Neural progenitor cell (in vitro differentiated cells): ENCODE measurements around the gene RBMX2. TPM values are rescaled to one million over a fixed set of nuclear protein-coding genes. Genes with fewer than 3 reads are reported as not detected.

Experiments
- DNase-seq: peaks from one replicate; pipeline ENCODE4 v3.0.0-alpha.2; 2016; ENCODE audit warnings: low spot score
- H2AFZ ChIP-seq: fragments of 200-600 bp; sonication (generic); replicated peaks from 2 replicates; pipeline ENCODE4 v1.6.1; 2016; ENCODE audit warnings: antibody characterized with exemption
- H3F3A ChIP-seq: fragments of 200-600 bp; sonication (generic); 2 replicates; pipeline ENCODE4 v1.6.1; 2016; ENCODE audit warnings: antibody characterized with exemption, low read depth
- H3K27ac ChIP-seq: fragments of 200-600 bp; sonication (generic); 2 replicates; pipeline ENCODE4 v1.5.1; 2016; ENCODE audit warnings: mild to moderate bottlenecking
- H3K27me3 ChIP-seq: fragments of 200-600 bp; sonication (generic); 2 replicates; pipeline ENCODE4 v1.6.1; 2016; ENCODE audit warnings: mild to moderate bottlenecking, moderate library complexity
- H3K36me3 ChIP-seq: fragments of 200-600 bp; sonication (generic); 2 replicates; pipeline ENCODE4 v1.5.1; 2016
- H3K4me1 ChIP-seq: fragments of 200-600 bp; sonication (generic); 2 replicates; pipeline ENCODE4 v1.6.1; 2016; ENCODE audit warnings: mixed run types
- H3K4me2 ChIP-seq: fragments of 200-600 bp; sonication (generic); 2 replicates; pipeline ENCODE4 v1.6.1; 2016
- H3K4me3 ChIP-seq: fragments of 200-600 bp; sonication (generic); 2 replicates; pipeline ENCODE4 v1.5.1; 2016
- H3K79me2 ChIP-seq: fragments of 200-600 bp; sonication (generic); 2 replicates; pipeline ENCODE4 v1.6.1; 2016; ENCODE audit warnings: low read depth
- H3K9ac ChIP-seq: fragments of 200-600 bp; sonication (generic); 2 replicates; pipeline ENCODE4 v1.6.1; 2016
- H3K9me3 ChIP-seq: fragments of 200-600 bp; sonication (generic); 2 replicates; pipeline ENCODE4 v1.5.1; 2016; ENCODE audit warnings: low read depth
- H4K20me1 ChIP-seq: fragments of 200-600 bp; sonication (generic); 2 replicates; pipeline ENCODE4 v1.6.1; 2016; ENCODE audit warnings: low read depth
- H3K27ac Mint-ChIP-seq: 3 replicates; pipeline ENCODE4 v1.8.0; 2021; ENCODE audit warnings: mixed read lengths
- H3K27me3 Mint-ChIP-seq: 2 replicates; pipeline ENCODE4 v1.8.0; 2022; ENCODE audit warnings: low read depth, mild to moderate bottlenecking, inconsistent platforms, moderate library complexity, mixed read lengths; ENCODE audit not compliant: insufficient read depth
- H3K36me3 Mint-ChIP-seq: 3 replicates; pipeline ENCODE4 v1.8.0; 2021; ENCODE audit warnings: mixed read lengths
- H3K4me1 Mint-ChIP-seq: 3 replicates; pipeline ENCODE4 v1.8.0; 2021; ENCODE audit warnings: mixed read lengths
- H3K4me3 Mint-ChIP-seq: 3 replicates; pipeline ENCODE4 v1.8.0; 2021; ENCODE audit warnings: mild to moderate bottlenecking, moderate library complexity, mixed read lengths
- H3K9me3 Mint-ChIP-seq: 3 replicates; pipeline ENCODE4 v1.8.0; 2020; ENCODE audit warnings: mixed read lengths
- EZH2 ChIP-seq: fragments of 200-600 bp; sonication (generic); IDR thresholded peaks from 2 replicates; pipeline ENCODE4 v1.6.1; 2017; ENCODE audit warnings: antibody characterized with exemption, mild to moderate bottlenecking, moderate library complexity
- EZH2phosphoT487 ChIP-seq: fragments of 200-600 bp; sonication (generic); IDR thresholded peaks from 2 replicates; pipeline ENCODE4 v1.6.1; 2017; ENCODE audit warnings: antibody characterized with exemption
- total RNA-seq: library from RNA; depleted of rRNA; stranded (reverse); fragments of >200 nt; gene quantifications from 2 replicates; pipeline ENCODE4 v1.2.3, GENCODE V29; 2015; ENCODE audit warnings: low replicate concordance
- TF ChIP-seq, protein P1 (sequence below): fragments of 200-600 bp; sonication (generic); IDR thresholded peaks from 2 replicates; pipeline ENCODE4 v1.5.1; 2017; ENCODE audit warnings: antibody characterized with exemption, mild to moderate bottlenecking

The RBMX2 gene
- total RNA-seq, 1 donor from 2014 or later, result 35.4 TPM

DNA sequence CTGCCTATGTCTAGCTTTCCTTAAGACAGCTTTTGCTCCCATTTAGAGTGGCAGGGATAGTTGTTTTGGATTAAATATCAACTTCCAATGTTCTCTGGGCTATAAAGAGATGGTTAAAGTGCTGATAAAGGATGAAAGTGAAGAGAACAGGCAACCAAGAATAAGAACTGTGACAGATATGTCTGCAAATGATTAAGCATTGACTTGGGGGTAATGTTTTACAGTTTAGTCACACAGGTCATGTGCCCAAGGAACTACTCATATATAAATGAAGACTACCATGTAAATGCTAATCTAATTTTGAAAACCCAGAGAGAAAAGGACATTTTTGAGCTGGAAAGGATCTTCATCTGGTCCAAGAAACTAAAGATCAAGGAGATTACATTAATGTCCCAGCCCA, 42.1 kb downstream of the RBMX2 start:
- no peaks in the 10 kb centered on the region for H3K36me3 ChIP-seq
- no peak overlapping the region for H3K4me3 ChIP-seq
- no peak overlapping the region for H3K9ac ChIP-seq
- Mint-ChIP-seq H3K36me3 (no peaks in the 10 kb centered on the region), H3K27me3 (no peaks in the 10 kb centered on the region), H3K4me3 (no peak overlapping the region), H3K27ac (no peak overlapping the region), H3K4me1 (no peaks in the 10 kb centered on the region), H3K9me3 (peaks cover 11% of the 10 kb centered on the region)
- no peak for DNase-seq
- H3F3A ChIP-seq, result no peaks in the 10 kb centered on the region
- no peaks in the 10 kb centered on the region for H3K9me3 ChIP-seq
- H3K4me2 ChIP-seq, result no peak overlapping the region
- no peaks in the 10 kb centered on the region for H3K79me2 ChIP-seq
- H3K27ac ChIP-seq, result no peak overlapping the region
- H3K27me3 ChIP-seq, result no peaks in the 10 kb centered on the region
- H3K4me1 ChIP-seq, result no peaks in the 10 kb centered on the region
- H4K20me1 ChIP-seq, result no peaks in the 10 kb centered on the region
- TF ChIP-seq EZH2phosphoT487 (no peak), EZH2 (no peak)
- TF ChIP-seq, protein P1, sequence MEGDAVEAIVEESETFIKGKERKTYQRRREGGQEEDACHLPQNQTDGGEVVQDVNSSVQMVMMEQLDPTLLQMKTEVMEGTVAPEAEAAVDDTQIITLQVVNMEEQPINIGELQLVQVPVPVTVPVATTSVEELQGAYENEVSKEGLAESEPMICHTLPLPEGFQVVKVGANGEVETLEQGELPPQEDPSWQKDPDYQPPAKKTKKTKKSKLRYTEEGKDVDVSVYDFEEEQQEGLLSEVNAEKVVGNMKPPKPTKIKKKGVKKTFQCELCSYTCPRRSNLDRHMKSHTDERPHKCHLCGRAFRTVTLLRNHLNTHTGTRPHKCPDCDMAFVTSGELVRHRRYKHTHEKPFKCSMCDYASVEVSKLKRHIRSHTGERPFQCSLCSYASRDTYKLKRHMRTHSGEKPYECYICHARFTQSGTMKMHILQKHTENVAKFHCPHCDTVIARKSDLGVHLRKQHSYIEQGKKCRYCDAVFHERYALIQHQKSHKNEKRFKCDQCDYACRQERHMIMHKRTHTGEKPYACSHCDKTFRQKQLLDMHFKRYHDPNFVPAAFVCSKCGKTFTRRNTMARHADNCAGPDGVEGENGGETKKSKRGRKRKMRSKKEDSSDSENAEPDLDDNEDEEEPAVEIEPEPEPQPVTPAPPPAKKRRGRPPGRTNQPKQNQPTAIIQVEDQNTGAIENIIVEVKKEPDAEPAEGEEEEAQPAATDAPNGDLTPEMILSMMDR, result no peak
- no peak overlapping the region for H2AFZ ChIP-seq

DNA sequence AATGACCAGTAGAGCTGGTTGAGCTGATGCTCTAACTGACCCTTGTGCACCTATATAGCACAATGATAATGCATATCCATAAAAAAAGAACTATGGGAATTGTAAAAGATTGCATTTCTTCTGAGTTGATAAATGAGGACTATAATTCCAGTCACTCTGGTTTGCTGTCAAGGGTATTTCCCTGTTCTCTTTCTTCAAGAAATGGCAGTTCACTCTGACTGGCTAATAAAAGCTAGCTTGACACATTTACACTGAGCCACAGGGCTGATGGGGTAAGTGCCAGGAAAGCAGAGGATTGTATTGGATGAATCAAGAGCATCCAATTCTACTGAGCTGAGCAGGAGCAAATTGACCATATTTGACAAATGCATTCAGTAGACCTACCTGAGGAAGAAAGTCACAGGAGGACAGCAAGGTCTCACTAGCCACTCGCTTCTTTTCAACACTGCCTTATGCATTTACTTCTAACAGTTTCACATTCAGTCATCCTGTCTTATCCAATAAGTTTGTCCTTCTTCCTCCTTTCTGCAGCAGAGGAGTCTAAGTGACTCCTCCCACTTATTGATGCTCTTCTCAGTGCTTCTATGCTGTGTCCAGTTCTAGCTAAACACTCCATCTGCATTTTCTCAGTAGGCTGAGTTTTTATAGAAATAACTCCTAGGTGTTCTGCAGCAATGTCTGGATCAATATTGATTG, 43.0 kb downstream of the RBMX2 start:
- no peak overlapping the region for H3K27ac Mint-ChIP-seq
- no peaks in the 10 kb centered on the region for H3K4me1 ChIP-seq
- TF ChIP-seq EZH2phosphoT487, result no peak
- no peak for TF ChIP-seq EZH2
- TF ChIP-seq, protein P1, result no peak
- DNase-seq, result no peak
- H3K9ac ChIP-seq, result no peak overlapping the region
- no peaks in the 10 kb centered on the region for H3K27me3 Mint-ChIP-seq
- H4K20me1 ChIP-seq, result no peaks in the 10 kb centered on the region
- H3K9me3 ChIP-seq, result no peaks in the 10 kb centered on the region
- H3K36me3 ChIP-seq, result no peaks in the 10 kb centered on the region
- H2AFZ ChIP-seq, result no peak overlapping the region
- no peaks in the 10 kb centered on the region for H3K4me1 Mint-ChIP-seq
- H3K79me2 ChIP-seq, result no peaks in the 10 kb centered on the region
- H3K4me2 ChIP-seq, result no peak overlapping the region
- H3K9me3 Mint-ChIP-seq, result peaks cover 3% of the 10 kb centered on the region
- no peaks in the 10 kb centered on the region for H3K36me3 Mint-ChIP-seq
- H3K4me3 ChIP-seq, result no peak overlapping the region
- H3K27me3 ChIP-seq, result no peaks in the 10 kb centered on the region
- no peak overlapping the region for H3K4me3 Mint-ChIP-seq
- no peaks in the 10 kb centered on the region for H3F3A ChIP-seq
- H3K27ac ChIP-seq, result no peak overlapping the region

DNA sequence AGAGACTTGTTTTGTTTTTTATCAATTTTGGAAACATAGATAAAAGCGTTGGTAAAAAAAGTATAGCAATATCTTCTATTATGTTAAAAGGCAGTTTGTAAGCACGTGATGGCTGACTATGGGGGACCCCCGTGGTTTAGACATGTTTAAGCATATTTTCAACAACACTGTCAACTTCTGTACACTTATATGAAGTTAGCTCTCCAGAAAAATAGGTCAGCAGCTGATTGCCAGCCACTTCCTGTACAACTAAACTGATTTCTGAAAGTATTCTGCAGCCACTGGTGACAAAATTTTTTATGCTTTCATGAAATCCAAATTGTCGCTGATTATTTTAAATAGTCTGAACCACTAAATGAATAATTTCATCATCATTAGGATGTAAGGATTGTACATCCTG, 45.2 kb downstream of the RBMX2 start:
- Histone ChIP-seq H3K9ac (no peak overlapping the region), H2AFZ (no peak overlapping the region), H3F3A (no peaks in the 10 kb centered on the region), H3K79me2 (no peaks in the 10 kb centered on the region), H3K27ac (no peak overlapping the region), H3K9me3 (no peaks in the 10 kb centered on the region), H3K27me3 (no peaks in the 10 kb centered on the region), H3K4me3 (no peak overlapping the region), H3K4me1 (no peaks in the 10 kb centered on the region), H3K36me3 (no peaks in the 10 kb centered on the region), H3K4me2 (no peak overlapping the region), H4K20me1 (no peaks in the 10 kb centered on the region)
- peaks cover 3% of the 10 kb centered on the region for H3K9me3 Mint-ChIP-seq
- H3K4me1 Mint-ChIP-seq, result no peaks in the 10 kb centered on the region
- no peak for DNase-seq
- TF ChIP-seq EZH2phosphoT487 (no peak), EZH2 (no peak)
- TF ChIP-seq, protein P1, result no peak
- no peak overlapping the region for H3K4me3 Mint-ChIP-seq
- H3K27ac Mint-ChIP-seq, result no peak overlapping the region
- peaks cover 2% of the 10 kb centered on the region for H3K27me3 Mint-ChIP-seq
- no peaks in the 10 kb centered on the region for H3K36me3 Mint-ChIP-seq

Other genes with a start within 250 kb of the RBMX2 start
- 26.2 and 47.7 TPM in 2 replicates for gene AIFM1, start 236.1 kb upstream of the RBMX2 start, total RNA-seq
- 4.4 and 5.1 TPM in 2 replicates for gene RAB33A, start 230.0 kb upstream of the RBMX2 start, total RNA-seq
- 33.1 and 41.8 TPM in 2 replicates for gene ZNF280C, start 133.1 kb upstream of the RBMX2 start, total RNA-seq
- 13.7 and 19.2 TPM in 2 replicates for gene SLC25A14, start 62.1 kb upstream of the RBMX2 start, total RNA-seq
- not detected in 2 replicates for gene GPR119, start 16.3 kb upstream of the RBMX2 start, total RNA-seq